Inferior parietal cortex (tissue), 1 donor: ENCODE data around the gene ANXA5.
A peak's percentile ranks its signal among the peaks of the same experiment; 100 is the strongest.

ENCODE experiments used
- DNase-seq: peaks from one replicate; pipeline ENCODE4 v3.0.0-alpha.2; 2016; ENCODE audit errors: extremely low spot score

ANXA5 gene

GRCh38 chr4:121712001-121712651 lies 15.3 kb upstream of the ANXA5 start:
- DNase-seq, result no peak

GRCh38 chr4:121711263-121712000 lies 14.7 kb upstream of the ANXA5 start:
- DNase-seq, result peak; percentile 62

- DNase-seq, result no peak
Measured at GRCh38 chr4:121709766-121710405, 13.1 kb upstream of the ANXA5 start.

GRCh38 chr4:121707344-121707743 lies 10.6 kb upstream of the ANXA5 start:
- DNase-seq, result no peak

GRCh38 chr4:121706595-121707021 lies 9.8 kb upstream of the ANXA5 start:
- no peak for DNase-seq

GRCh38 chr4:121705521-121705920 lies 8.7 kb upstream of the ANXA5 start:
- no peak for DNase-seq

GRCh38 chr4:121702136-121702535 lies 5.4 kb upstream of the ANXA5 start:
- DNase-seq, result no peak

- DNase-seq, result no peak
Measured at GRCh38 chr4:121701263-121701662, 4.5 kb upstream of the ANXA5 start.

- DNase-seq, result peak; percentile 33
Measured at GRCh38 chr4:121698236-121698671, 1.5 kb upstream of the ANXA5 start.

GRCh38 chr4:121697564-121697963 lies 784 bp upstream of the ANXA5 start:
- no peak for DNase-seq

GRCh38 chr4:121696170-121696580 lies 605 bp downstream of the ANXA5 start:
- peak; percentile 49 for DNase-seq

- no peak for DNase-seq
Measured at GRCh38 chr4:121693886-121694285, 2.9 kb downstream of the ANXA5 start.

- DNase-seq, result no peak
Measured at GRCh38 chr4:121693450-121693849, 3.3 kb downstream of the ANXA5 start.

GRCh38 chr4:121692261-121692660 lies 4.5 kb downstream of the ANXA5 start:
- DNase-seq, result no peak

- no peak for DNase-seq
Measured at GRCh38 chr4:121690001-121690400, 6.8 kb downstream of the ANXA5 start.

GRCh38 chr4:121688701-121689100 lies 8.1 kb downstream of the ANXA5 start:
- no peak for DNase-seq

GRCh38 chr4:121688261-121688660 lies 8.5 kb downstream of the ANXA5 start:
- no peak for DNase-seq

GRCh38 chr4:121686255-121686654 lies 10.5 kb downstream of the ANXA5 start:
- DNase-seq, result no peak

GRCh38 chr4:121685257-121685656 lies 11.5 kb downstream of the ANXA5 start:
- no peak for DNase-seq

- DNase-seq, result no peak
Measured at GRCh38 chr4:121684561-121684960, 12.2 kb downstream of the ANXA5 start.

GRCh38 chr4:121684016-121684415 lies 12.8 kb downstream of the ANXA5 start:
- no peak for DNase-seq

- no peak for DNase-seq
Measured at GRCh38 chr4:121680571-121680970, 16.2 kb downstream of the ANXA5 start.

- no peak for DNase-seq
Measured at GRCh38 chr4:121679951-121680350, 16.8 kb downstream of the ANXA5 start.
